GF-D8 (cell line): ENCODE data around the gene UBE2A.
A peak's percentile ranks its signal among the peaks of the same experiment; 100 is the strongest.

Experiments
- DNase-seq: peaks from one replicate; lab custom pipeline; 2025; lab: John Stamatoyannopoulos, UW

The UBE2A gene

DNA sequence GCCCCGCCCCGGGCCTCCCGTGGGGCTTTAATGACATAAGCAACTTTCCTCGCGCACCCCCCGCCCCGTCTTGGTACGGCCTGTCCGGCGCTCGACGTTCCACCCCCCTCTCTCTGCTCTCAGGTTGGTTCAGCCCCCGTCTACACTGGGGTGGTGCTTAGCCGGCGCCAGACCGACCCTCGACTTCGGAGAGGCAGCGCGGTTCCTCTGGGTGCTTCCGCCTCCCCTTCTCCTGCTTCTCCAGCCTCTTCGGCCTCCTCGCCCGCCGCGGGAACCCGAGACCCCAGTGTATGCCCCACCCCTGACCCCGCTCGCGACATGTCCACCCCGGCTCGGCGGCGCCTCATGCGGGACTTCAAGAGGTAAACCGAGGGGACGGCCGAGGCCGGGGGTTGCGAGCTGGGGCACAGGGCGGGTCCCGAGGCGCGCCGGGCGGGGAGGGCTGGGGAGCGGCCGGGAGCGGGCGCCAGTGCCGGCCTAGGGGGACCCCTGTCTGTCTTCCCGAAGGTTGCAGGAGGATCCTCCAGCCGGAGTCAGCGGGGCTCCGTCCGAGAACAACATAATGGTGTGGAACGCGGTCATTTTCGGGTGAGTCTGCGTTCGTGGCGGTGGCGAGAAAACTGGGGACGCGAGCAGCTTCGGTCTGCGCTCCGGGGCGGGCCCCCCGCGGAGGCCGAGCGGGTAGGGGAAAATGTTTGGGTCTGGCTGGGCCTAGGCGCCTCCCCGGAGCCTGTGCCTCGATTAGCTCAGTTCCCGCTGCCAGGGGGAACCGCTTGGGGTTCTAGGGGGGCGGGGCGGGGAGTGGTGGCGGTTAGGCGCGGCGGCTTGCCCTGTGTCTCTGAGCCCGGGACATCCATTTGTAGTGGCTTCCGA lies at the start of gene UBE2A:
TSS of gene UBE2A (plus strand) at position 170 of the 873 bp plus-strand sequence. CDS start at position 319, 149 bp downstream.
- DNase-seq = peak; percentile 57

DNA sequence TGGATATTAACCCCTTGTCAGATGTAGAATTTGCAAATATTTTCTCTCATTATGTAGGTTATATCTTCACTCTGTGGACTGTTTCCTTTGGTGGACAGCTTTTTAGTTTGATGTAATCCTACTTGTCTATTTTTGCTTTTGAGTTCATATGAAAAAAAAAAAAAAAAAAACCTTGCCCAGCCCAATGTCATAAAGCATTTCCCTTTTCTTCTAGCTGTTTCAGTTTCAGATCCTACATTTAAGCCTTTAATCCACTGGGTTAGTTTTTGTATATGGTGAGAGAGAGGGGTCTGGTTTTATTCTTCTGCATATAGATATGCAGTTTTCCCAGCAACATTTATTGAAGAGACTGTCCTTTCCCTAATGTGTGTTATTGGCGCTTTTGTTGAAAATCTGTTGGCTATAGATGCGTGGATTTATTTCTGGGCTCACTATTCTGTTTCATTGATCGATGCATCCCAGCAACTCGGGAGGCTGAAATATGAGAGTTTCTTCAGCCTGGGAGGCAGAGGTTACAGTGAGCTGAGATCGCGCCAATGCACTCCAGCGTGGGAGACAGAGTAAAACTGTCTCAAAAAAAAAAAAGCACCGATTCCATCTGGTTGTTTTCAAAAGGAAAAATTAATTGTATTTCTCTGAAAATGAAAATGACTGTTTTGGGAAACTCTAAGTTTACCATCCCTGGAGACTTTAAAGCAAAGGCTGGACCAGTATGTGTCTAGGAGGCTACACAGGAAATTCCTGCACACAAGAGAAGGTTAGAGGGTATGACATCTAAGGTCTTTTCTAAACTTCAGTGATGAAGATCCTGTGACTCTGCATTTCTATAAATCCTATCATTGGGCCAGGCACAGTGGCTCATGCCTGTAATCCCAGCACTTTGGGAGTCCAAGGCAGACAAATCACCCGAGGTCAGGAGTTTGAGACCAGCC lies 44.8 kb upstream of the UBE2A start:
- no peak for DNase-seq

DNA sequence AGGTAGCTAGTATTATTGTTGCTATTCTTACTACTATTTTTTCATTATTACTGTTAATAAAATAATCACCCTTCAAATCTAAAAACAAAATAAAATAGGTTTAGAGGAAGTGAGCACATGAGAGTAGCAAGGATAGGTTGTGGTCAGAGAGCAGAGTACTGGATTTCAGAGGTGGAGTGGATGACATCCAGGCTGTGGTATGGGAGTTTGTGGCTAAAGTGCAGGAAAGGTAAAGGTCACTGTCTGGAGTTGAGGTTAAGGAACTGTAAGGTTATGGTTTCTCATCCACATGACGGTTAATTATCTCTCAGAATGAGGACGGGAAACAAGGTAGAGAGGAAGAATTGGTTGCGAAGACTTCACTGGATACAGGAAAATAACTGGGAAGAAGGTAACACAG lies 36.9 kb upstream of the UBE2A start:
- no peak for DNase-seq

DNA sequence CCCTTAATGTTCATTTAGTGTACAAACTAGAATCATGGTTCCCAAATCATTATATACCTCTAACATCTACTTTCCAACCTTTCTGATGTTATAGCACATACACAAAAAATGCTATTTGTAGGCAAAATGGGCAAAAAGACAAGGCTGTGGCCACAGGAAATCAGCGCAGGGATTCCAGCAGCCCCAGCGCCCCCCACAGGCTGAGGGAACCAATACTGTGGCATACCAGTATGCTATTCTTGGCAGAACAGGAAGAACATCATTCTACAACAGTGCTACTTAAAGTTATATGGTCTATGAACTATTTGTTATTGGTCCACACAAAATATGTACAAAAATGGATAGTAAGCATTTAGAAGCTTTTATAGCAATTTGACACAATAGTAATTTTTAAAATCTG lies 34.5 kb upstream of the UBE2A start:
- DNase-seq = no peak

- no peak for DNase-seq
Observed at GRCh38 chrX:119541188-119541587, 33.2 kb upstream of the UBE2A start.

- DNase-seq = no peak
Observed at GRCh38 chrX:119549327-119550016, 24.9 kb upstream of the UBE2A start.

DNA sequence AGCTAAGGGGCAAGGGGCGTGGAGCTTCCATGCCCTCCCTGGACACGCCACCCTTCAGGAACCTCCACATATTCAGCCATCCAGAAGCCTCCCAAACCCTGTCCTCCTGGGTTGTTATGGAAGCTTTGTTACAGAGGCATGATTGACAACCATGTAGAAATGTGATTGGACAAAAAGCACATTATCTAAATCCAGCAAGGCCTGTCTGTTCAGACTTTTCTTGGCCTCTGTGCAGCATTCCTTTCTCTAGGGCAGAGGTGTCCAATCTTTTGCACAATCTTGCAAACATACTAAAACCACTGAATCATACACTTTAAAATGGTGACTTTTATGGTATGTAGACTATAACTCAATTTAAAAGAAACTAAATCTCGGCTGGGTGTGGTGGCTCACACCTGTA lies 21.9 kb upstream of the UBE2A start:
- DNase-seq = no peak

DNA sequence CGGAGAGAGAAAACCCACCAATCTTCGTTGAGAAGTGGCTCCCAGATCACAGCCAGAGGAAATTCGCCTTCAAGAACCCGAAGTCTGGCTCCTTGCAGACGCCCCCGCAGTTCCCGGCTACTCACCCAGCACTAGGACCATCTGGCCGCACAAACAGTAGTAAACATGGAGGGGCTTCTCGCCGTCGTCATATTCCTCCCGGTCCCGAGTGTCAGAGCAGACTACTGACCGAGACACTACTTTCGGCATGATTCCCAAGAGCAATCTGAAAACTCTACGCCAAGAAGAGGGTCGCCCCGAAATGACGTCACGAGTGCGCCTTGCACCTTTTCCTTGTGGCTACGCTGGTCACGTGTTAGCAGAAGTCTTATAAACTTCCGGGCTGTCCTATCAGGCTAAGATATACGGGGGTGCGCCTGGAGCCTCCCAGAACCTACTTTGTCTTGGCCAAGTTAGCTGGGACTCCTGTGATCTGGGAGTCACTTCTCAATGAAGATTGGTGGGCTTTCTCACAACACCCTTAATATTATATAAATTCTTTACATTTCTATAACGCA lies 9.2 kb upstream of the UBE2A start, which contains the start of gene STEEP1:
TSS of gene STEEP1 (minus strand) at position 303 of the 557 bp plus-strand sequence. CDS start at position 249, 54 bp downstream.
- peak; percentile 76 for DNase-seq

- no peak for DNase-seq
Observed at GRCh38 chrX:119570351-119570835, 4.0 kb upstream of the UBE2A start.

- no peak for DNase-seq
Observed at GRCh38 chrX:119573222-119573621, 1.1 kb upstream of the UBE2A start.

DNA sequence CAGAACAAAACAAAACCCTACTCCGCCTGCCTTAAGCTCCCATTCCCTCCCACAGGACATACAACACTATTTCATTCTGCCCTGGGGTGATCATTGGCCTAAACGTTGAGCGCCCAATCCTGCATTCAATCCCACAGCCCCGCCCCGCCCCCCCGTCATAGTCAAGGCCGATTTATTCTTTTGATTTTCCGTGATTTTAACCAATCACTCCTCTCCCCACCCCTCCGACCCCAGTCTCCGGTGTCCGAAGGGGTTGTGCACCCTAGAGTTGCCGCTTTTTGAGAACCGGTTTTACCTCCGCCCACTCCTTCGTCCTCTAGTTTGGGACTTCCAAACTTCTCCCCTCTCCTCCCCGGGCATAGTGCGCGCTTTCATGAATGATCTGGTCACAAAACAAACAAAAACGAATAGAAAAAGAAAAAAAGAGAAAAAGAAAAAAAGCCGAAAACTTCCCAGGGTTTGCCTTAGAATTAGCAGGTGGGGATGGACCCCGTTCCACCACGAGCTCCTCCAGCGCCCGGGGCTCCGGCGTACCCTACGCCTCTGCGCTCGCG lies 446 bp upstream of the UBE2A start:
- DNase-seq = no peak

DNA sequence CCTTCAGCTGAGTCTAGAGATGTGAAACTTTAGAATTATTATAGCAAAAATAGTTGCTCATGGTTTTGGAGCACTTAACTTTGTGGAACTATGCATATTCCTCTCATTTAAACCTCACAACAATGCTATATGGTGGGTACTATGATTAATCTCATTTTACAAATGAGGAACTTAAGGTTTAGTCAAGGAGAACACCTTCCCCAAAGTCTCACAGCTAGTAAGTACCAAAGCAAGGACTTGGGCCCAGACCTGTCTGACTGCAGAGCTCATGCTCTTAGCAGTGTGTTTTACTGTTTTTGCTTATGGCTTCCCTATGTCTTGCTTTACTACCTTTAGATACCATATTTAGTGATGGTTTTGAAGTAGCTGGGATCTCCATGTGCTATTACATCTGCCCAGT lies 5.1 kb downstream of the UBE2A start:
- DNase-seq = no peak

DNA sequence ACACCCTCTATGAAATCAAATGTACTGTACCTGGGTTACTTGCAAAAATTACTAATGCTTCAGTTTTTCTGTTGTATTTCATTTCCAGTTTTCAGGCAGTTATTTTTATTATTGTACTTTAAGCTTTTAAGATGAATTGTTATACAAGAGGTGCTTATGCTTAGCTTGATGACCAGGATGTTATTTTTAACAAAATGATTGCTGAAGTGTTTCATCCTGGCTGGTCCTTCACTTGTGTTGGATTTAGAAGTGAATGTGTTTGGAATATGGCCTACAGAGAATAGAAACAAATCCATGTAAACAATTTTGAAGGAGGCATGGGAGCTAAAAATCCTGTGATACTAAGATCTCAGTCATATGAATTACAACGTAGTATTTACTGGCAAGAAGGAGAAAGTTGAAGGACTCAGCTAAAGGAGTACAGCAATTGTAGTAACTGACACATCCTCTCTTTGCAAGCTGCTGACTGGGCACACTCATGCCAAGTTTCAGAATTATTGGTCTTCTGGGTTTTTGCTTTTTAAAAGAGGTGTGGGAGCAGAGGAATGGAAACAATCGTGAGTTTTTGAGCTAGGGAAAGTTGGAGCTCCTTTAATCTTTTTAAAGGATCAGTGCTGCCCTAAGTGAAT lies 9.2 kb downstream of the UBE2A start:
- DNase-seq = no peak

GRCh38 chrX:119589810-119590209 lies 15.4 kb downstream of the UBE2A start:
- no peak for DNase-seq

DNA sequence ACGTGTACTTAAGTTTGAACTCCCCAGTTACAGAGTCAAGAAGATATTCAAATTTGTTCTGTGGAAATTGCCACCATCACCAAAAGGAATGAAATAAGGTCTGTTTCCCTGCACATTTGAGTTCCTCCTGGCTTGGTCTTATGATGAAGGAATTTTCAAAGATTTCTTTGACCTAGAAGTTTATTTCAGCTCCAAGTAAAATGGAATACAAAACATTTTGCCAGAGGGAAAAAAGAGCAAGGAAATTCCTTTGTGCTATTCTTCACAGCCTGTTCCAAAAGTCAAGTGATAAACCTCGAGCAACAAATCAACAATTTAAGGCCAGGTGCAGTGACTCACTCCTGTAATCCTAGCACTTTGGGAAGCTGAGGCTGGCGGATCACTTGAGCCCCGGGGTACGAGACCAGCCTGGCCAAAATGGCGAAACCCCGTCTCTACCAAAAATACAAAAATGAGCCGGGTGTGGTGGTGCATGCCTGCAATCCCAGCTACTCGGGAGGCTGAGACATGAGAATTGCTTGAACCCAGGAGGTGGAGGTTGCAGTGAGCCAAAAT lies 28.4 kb downstream of the UBE2A start:
- DNase-seq = no peak

DNA sequence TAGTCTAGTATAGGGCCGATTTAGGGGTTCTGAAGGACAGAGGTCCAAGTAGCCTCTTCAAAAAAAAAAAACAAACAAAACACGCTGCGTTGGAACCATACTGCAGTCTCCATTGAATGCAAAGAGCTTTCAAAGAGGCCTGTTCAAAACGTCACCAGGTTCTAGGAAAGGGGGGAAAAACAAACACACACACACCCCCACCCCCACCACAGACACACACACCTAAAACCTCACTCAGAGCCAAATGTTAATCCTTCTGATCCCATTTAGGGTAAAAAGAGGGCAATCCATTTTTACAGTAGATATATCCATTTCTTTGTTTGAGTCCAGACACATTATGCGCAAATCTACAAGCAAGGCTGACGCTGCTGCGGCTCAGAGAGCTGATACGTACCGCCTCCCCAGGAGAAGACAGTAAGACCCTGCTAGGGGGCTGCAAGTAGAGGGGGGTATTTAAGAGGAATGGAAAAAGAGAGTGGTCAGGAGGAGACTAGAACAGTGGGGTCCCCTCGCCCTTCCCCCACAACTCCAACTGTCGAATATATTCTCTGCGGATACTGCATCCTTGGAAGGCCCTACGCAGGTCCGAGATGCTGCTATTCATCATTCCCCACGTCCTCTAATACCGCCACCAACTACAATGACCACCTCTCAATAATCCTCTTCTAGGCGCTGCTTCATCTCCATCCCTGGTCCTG lies 30.6 kb downstream of the UBE2A start:
- DNase-seq = no peak

- DNase-seq = no peak
Observed at GRCh38 chrX:119605464-119606279, 31.3 kb downstream of the UBE2A start.

- peak; percentile 78 for DNase-seq
Observed at GRCh38 chrX:119606280-119607017, 32.1 kb downstream of the UBE2A start, which contains the start of gene NKRF. Gene NKRF (minus strand): TSS chrX:119606424.
